CD14-positive monocyte (primary cell): ENCODE measurements around the gene MAPK12. TPM values are rescaled to one million over a fixed set of nuclear protein-coding genes. Genes with fewer than 3 reads are reported as not detected.

Source experiments
- DNase-seq, 3 donors: peaks; one replicate each; pipeline ENCODE4 v3.0.0-alpha.2; 2011 to 2022
- H2AFZ ChIP-seq: 2 replicates; pipeline ENCODE4 v1.6.0; 2012; ENCODE audit warnings: mild to moderate bottlenecking, low read depth, low read length, inconsistent platforms; ENCODE audit not compliant: insufficient read depth, poor library complexity, severe bottlenecking
- H3K27ac ChIP-seq, 2 donors: 1 replicate in 1 of 2; 2 replicates in 1 of 2; pipeline ENCODE4 v1.5.1; 2012 to 2013; ENCODE audit warnings: low read length in 2 of 2, control low read depth in 1 of 2, inconsistent platforms in 1 of 2, low read depth in 1 of 2, mild to moderate bottlenecking in 1 of 2
- H3K27me3 ChIP-seq, 2 donors: one replicate each; pipeline versions ENCODE4 v1.6.0 to v1.6.1; 2011 to 2013; ENCODE audit warnings: low read length in 2 of 2; ENCODE audit not compliant: control insufficient read depth in 2 of 2, insufficient read depth in 2 of 2
- H3K36me3 ChIP-seq, 2 donors: replicated peaks in 1 of 2; 1 replicate in 1 of 2; 2 replicates in 1 of 2; pipeline versions ENCODE4 v1.5.1 to v1.6.1; 2012 to 2013; ENCODE audit warnings: low read length in 2 of 2, control low read depth in 1 of 2, inconsistent platforms in 1 of 2, mild to moderate bottlenecking in 1 of 2; ENCODE audit not compliant: insufficient read depth in 2 of 2, control insufficient read depth in 1 of 2
- H3K4me1 ChIP-seq, 2 donors: 1 replicate in 1 of 2; 2 replicates in 1 of 2; pipeline versions ENCODE4 v1.5.1 to v1.6.1; 2012 to 2013; ENCODE audit warnings: low read length in 2 of 2, control low read depth in 1 of 2, inconsistent platforms in 1 of 2, mild to moderate bottlenecking in 1 of 2, moderate library complexity in 1 of 2; ENCODE audit not compliant: insufficient read depth in 2 of 2, control insufficient read depth in 1 of 2
- H3K4me2 ChIP-seq: replicated peaks from 2 replicates; pipeline ENCODE3; 2012; ENCODE audit warnings: low read length, moderate library complexity, mild to moderate bottlenecking; ENCODE audit not compliant: poor library complexity, severe bottlenecking; ENCODE audit errors: extremely low read depth
- H3K4me3 ChIP-seq, 3 experiments: fragments of 200-600 bp in 1 of 3; sonication (generic) in 1 of 3; replicated peaks in 1 of 3; 1 replicate in 2 of 3; 2 replicates in 1 of 3; pipeline ENCODE4 v1.5.1; 2011 to 2013; ENCODE audit warnings: low read length in 3 of 3, mild to moderate bottlenecking in 3 of 3, control low read depth in 2 of 3, low read depth in 2 of 3, inconsistent platforms in 1 of 3, moderate library complexity in 1 of 3
- H3K79me2 ChIP-seq: 2 replicates; pipeline ENCODE4 v1.6.0; 2012; ENCODE audit warnings: mild to moderate bottlenecking, control low read depth, inconsistent platforms, low read length, moderate library complexity; ENCODE audit not compliant: insufficient read depth
- H3K9ac ChIP-seq: 2 replicates; pipeline ENCODE4 v1.6.0; 2017; ENCODE audit warnings: low read length, mild to moderate bottlenecking; ENCODE audit not compliant: insufficient read depth, poor library complexity, severe bottlenecking
- H3K9me3 ChIP-seq, 2 donors: replicated peaks in 1 of 2; 1 replicate in 1 of 2; 2 replicates in 1 of 2; pipeline versions ENCODE4 v1.5.1 to v1.6.1; 2012 to 2013; ENCODE audit warnings: low read length in 2 of 2, control low read depth in 1 of 2; ENCODE audit not compliant: control insufficient read depth in 1 of 2, insufficient read depth in 1 of 2
- H4K20me1 ChIP-seq: 2 replicates; pipeline ENCODE4 v1.6.0; 2012; ENCODE audit warnings: mild to moderate bottlenecking, low read length, control low read depth, moderate library complexity; ENCODE audit not compliant: insufficient read depth
- H3K27ac Mint-ChIP-seq, 7 donors: one replicate each; pipeline ENCODE4 v1.8.0; 2020; ENCODE audit warnings: mild to moderate bottlenecking in 7 of 7, mixed read lengths in 7 of 7, moderate library complexity in 6 of 7, inconsistent platforms in 2 of 7
- H3K27me3 Mint-ChIP-seq, 3 donors: one replicate each; pipeline ENCODE4 v1.8.0; 2021 to 2022; ENCODE audit warnings: low read depth in 3 of 3, mild to moderate bottlenecking in 3 of 3, mixed read lengths in 3 of 3, moderate library complexity in 3 of 3, inconsistent platforms in 1 of 3
- H3K36me3 Mint-ChIP-seq, 2 donors: one replicate each; pipeline ENCODE4 v1.8.0; 2020; ENCODE audit warnings: mixed read lengths in 2 of 2, inconsistent platforms in 1 of 2, mild to moderate bottlenecking in 1 of 2
- H3K4me1 Mint-ChIP-seq: one replicate; pipeline ENCODE4 v1.8.0; 2020; ENCODE audit warnings: mild to moderate bottlenecking, mixed read lengths
- H3K4me3 Mint-ChIP-seq, 2 donors: one replicate each; pipeline ENCODE4 v1.8.0; 2020; ENCODE audit warnings: mild to moderate bottlenecking in 2 of 2, mixed read lengths in 2 of 2, moderate library complexity in 1 of 2
- H3K9me3 Mint-ChIP-seq, 7 donors: one replicate each; pipeline ENCODE4 v1.8.0; 2020 to 2022; ENCODE audit warnings: mixed read lengths in 7 of 7, mild to moderate bottlenecking in 6 of 7, moderate library complexity in 6 of 7, inconsistent platforms in 2 of 7
- WGBS: methylation state at CpG from one replicate; pipeline ENCODE4 v1.1.5; 2013; ENCODE audit warnings: missing lambda C conversion rate; ENCODE audit not compliant: insufficient coverage; 5-methylcytosine and 5-hydroxymethylcytosine counted together
- intact Hi-C, 2 donors: fragments of 100-400 bp; cut with micrococcal nuclease; formaldehyde crosslinking; loops; one replicate each; pipeline versions ENCODE4 v1.15.0 to v1.15.1; 2023
- polyA plus RNA-seq, 3 donors: library from polyadenylated mRNA; depleted of rRNA in 1 of 3; unstranded in 2 of 3; stranded (reverse) in 1 of 3; fragments of 300-500 nt in 2 of 3; fragments of >200 nt in 1 of 3; fragmentation: Illumina TruSeq in 2 of 3; gene quantifications; 1 replicate in 2 of 3; 2 replicates in 1 of 3; pipeline ENCODE4 v1.2.3, GENCODE V29; 2012 to 2021
- TF ChIP-seq, protein P1 (sequence below): fragments of 200-600 bp; IDR thresholded peaks from one replicate; pipeline ENCODE4 v1.8.0; 2022; ENCODE audit warnings: antibody characterized with exemption, mild to moderate bottlenecking

The MAPK12 gene
- polyA plus RNA-seq, 3 donors, result 0.06 to 3.2 (median 0.13) TPM

- no peaks in the 10 kb centered on the region for H3K36me3 ChIP-seq
- peaks cover 0 to 2% of the 10 kb centered on the region in 2 donors for H3K9me3 ChIP-seq
- no peak overlapping the region for H3K27ac ChIP-seq
- H4K20me1 ChIP-seq, result peaks cover 4% of the 10 kb centered on the region
- no peak overlapping the region for H3K9ac ChIP-seq
- H3K36me3 Mint-ChIP-seq, result no peaks in the 10 kb centered on the region
- no peaks in the 10 kb centered on the region for H3K79me2 ChIP-seq
- no peak overlapping the region for H2AFZ ChIP-seq
- no peak for DNase-seq
- TF ChIP-seq, protein P1, sequence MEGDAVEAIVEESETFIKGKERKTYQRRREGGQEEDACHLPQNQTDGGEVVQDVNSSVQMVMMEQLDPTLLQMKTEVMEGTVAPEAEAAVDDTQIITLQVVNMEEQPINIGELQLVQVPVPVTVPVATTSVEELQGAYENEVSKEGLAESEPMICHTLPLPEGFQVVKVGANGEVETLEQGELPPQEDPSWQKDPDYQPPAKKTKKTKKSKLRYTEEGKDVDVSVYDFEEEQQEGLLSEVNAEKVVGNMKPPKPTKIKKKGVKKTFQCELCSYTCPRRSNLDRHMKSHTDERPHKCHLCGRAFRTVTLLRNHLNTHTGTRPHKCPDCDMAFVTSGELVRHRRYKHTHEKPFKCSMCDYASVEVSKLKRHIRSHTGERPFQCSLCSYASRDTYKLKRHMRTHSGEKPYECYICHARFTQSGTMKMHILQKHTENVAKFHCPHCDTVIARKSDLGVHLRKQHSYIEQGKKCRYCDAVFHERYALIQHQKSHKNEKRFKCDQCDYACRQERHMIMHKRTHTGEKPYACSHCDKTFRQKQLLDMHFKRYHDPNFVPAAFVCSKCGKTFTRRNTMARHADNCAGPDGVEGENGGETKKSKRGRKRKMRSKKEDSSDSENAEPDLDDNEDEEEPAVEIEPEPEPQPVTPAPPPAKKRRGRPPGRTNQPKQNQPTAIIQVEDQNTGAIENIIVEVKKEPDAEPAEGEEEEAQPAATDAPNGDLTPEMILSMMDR, result no peak
- H3K4me1 Mint-ChIP-seq, result peaks cover 6% of the 10 kb centered on the region
- WGBS, result 90% methylated on average over 12 of the region's 16 CpGs
- no peak overlapping the region for H3K4me3 Mint-ChIP-seq
- intact Hi-C loops, result no loop called here
- H3K4me1 ChIP-seq, result peaks cover 7 to 18% of the 10 kb centered on the region in 2 donors
- peaks cover 18 to 28% (median 18%) of the 10 kb centered on the region in 3 donors for H3K27me3 Mint-ChIP-seq
- no peak overlapping the region for H3K4me2 ChIP-seq
- peaks cover 5 to 19% of the 10 kb centered on the region in 2 donors for H3K27me3 ChIP-seq
- H3K9me3 Mint-ChIP-seq, result peaks cover 0 to under 1% (median 0%) of the 10 kb centered on the region in 7 donors
- H3K27ac Mint-ChIP-seq, result peak overlapping the region in 1 of 7 donors; percentile 5
- H3K4me3 ChIP-seq, result no peak overlapping the region
Measured at GRCh38 chr22:50257041-50257440, 4.4 kb downstream of the MAPK12 start.

DNA sequence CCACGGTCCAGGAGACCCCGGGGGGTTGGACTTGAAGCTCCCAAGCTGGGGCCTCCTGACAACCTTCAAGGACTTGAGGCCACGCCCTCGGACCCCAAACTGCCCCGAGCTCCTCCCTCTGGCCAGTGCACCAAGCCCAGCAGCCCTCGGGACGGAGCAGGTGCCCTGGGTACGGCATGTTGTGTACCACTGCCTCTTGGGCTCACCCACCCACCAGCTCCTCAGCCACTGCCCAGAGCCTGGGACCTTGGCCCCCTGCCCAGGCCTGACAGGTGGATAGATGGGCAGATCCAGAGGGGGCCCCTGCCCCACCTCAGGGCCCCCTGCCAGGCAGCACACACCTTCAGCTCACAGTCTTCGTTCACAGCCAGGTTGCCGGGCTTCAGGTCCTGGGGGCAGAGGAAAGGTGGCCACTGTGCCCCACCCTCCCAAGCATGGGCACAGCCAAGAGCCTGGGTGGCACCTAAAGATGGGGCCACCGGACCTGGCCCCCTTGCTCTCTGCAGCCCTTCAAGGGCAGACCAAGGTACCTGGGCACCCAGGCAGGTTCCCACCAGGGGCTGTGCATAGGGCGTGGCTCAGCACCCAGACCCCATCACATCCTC, 5.1 kb downstream of the MAPK12 start:
- H3K4me3 Mint-ChIP-seq, result no peak overlapping the region
- WGBS, result 97% methylated on average over 11 of the region's 12 CpGs

More for the DNA sequence above, 5.1 kb downstream of the MAPK12 start:
- no peak overlapping the region for H3K4me3 ChIP-seq
- no peak overlapping the region for H3K27ac Mint-ChIP-seq
- intact Hi-C loops, result no loop called here
- no peaks in the 10 kb centered on the region for H3K36me3 Mint-ChIP-seq
- no peak overlapping the region for H3K4me2 ChIP-seq
- H4K20me1 ChIP-seq, result peaks cover 5% of the 10 kb centered on the region
- no peaks in the 10 kb centered on the region for H3K36me3 ChIP-seq
- peaks cover 10 to 18% of the 10 kb centered on the region in 2 donors for H3K4me1 ChIP-seq
- no peak for DNase-seq
- H3K27ac ChIP-seq, result no peak overlapping the region
- no peak overlapping the region for H3K9ac ChIP-seq
- no peak overlapping the region for H2AFZ ChIP-seq
- TF ChIP-seq, protein P1, result no peak
- no peaks in the 10 kb centered on the region for H3K9me3 ChIP-seq
- no peaks in the 10 kb centered on the region for H3K9me3 Mint-ChIP-seq
- no peaks in the 10 kb centered on the region for H3K79me2 ChIP-seq
- peaks cover 15 to 25% (median 16%) of the 10 kb centered on the region in 3 donors for H3K27me3 Mint-ChIP-seq
- peaks cover 3 to 16% of the 10 kb centered on the region in 2 donors for H3K27me3 ChIP-seq
- peaks cover 7% of the 10 kb centered on the region for H3K4me1 Mint-ChIP-seq
